HS-27A (cell line): ENCODE results near the gene RPH3AL.
"Not testable (repeated sequence)": the region's sequence is repeated elsewhere in the genome, so short reads cannot be mapped to it uniquely, and the experiment has no call there.

Experiments
- DNase-seq: peaks from one replicate; pipeline ENCODE4 v3.0.0-alpha.2; 2012; ENCODE audit warnings: low read depth, missing footprints

The RPH3AL gene

GRCh38 chr17:202501-202951, 150.1 kb downstream of the RPH3AL start:
- no peak for DNase-seq

DNA sequence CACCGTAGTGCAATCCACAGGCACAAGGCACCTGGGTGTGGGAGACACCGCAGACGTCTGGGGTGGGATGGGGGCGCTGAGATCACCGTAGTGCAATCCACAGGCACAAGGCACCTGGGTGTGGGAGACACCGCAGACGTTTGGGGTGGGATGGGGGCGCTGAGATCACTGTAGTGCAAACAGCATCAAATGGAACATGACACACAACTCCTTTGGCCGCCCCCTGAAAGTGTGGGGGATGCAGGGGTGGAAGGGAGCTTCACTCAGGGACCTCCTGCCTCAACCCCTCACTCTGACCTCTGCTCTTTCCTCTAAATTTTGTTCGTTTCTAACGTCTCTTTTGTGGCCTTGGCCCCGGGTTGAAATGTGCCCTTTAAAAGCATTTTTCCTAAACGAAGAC, 150.9 kb downstream of the RPH3AL start:
- not testable (repeated sequence) for DNase-seq

DNA sequence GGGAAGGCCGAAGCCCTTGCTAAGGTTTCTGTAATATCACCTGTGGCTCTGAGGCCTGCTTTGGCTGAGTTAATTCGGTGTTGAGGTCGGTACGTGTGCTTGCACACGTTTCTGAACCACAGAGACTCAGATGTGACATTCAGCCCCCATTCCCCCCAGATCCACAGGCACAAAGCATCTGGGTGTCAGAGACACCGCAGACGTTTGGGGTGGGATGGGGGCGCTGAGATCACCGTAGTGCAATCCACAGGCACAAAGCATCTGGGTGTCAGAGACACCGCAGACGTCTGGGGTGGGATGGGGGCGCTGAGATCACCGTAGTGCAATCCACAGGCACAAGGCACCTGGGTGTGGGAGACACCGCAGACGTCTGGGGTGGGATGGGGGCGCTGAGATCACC, 151.3 kb downstream of the RPH3AL start:
- not testable (repeated sequence) for DNase-seq

GRCh38 chr17:200586-200985, 152.0 kb downstream of the RPH3AL start:
- DNase-seq = no peak

GRCh38 chr17:199806-200545, 152.6 kb downstream of the RPH3AL start:
- no peak for DNase-seq

DNA sequence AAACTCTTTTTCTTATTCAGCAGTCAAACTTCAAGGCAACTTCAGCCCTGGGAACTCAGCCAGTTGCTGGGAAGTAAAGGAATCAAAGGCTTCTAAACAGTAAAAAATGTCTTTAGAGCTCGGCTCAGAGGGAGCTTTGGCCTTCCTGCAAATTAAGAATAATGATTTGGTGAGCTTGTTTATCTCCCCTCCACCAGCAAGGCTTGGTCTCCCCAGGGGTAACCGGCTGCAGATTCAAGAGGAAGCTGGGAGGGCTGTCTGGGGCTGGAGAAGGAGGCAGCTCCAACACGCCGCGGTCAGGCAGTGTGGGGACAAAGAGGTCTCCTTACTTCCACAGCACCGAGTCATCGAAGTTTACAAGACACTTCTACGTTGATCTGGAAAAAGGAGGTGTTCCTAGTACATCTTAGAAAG, 153.4 kb downstream of the RPH3AL start:
- DNase-seq = no peak

- not testable (repeated sequence) for DNase-seq
Measured at GRCh38 chr17:198225-198624, 154.4 kb downstream of the RPH3AL start.

DNA sequence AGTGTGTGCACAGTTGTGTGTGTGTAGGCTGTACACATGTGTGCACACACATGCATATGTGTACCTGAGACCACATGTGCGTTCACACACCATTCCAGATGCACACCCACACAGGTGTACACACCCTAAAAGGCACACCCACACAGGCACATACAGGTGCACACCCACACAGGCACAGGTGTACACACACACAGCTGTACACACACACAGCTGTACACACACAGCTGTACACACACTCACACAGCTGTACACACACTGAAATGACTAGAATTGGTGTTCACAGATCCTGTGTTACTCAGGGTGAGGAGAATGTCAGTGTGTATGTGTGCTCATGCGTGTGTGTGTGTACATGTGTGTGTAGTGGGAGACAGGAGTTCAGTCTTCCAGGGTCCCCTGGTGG, 155.3 kb downstream of the RPH3AL start:
- DNase-seq = no peak

GRCh38 chr17:194828-195602, 157.6 kb downstream of the RPH3AL start:
- no peak for DNase-seq

- DNase-seq = no peak
Measured at GRCh38 chr17:193841-194806, 158.5 kb downstream of the RPH3AL start.

GRCh38 chr17:193426-193810, 159.2 kb downstream of the RPH3AL start:
- no peak for DNase-seq

GRCh38 chr17:192666-193425, 159.8 kb downstream of the RPH3AL start:
- DNase-seq = no peak

DNA sequence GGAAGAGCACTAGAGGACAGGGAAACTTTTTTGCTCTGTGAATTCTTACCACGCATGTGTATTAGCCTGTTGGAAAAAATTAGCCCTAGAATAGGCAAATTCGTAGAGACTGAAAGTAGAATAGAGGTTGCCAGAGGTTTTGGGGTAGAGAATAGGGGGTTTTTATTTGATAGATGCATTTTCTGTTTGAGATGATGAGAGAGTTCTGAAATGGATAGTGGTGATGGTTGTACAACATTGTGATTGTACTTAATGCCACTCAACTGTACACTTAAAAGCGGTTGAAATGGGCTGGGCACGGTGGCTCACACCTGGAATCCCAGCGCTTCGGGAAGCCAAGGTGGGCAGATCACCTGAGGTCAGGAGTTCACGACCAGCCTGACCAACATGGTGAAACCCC, 163.2 kb downstream of the RPH3AL start:
- DNase-seq = no peak

DNA sequence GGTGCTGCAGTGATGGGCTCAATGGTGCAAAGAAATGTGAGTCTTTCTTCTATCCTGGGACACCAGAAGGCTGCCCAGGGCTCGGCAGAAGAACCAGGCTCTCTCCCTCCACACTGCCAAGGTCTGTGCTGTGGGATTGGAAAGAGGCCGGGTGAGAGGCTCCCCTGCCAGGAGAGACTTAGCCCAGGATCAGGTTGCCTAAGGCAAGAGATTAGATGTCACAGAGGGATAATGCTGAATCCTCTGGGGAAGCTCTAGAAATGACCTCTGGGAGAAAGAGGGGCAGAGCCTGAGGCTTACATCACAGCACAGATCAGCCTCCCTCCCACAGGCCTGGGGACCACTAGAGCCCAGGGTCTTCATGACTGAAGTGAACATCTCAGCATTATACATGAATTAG, 165.5 kb downstream of the RPH3AL start:
- no peak for DNase-seq

- no peak for DNase-seq
Measured at GRCh38 chr17:185445-186138, 167.0 kb downstream of the RPH3AL start.

GRCh38 chr17:183021-183420, 169.6 kb downstream of the RPH3AL start:
- no peak for DNase-seq

GRCh38 chr17:182050-182751, 170.4 kb downstream of the RPH3AL start:
- DNase-seq = no peak

- DNase-seq = no peak
Measured at GRCh38 chr17:181245-182049, 171.2 kb downstream of the RPH3AL start, which contains the start of gene DOC2B. Gene DOC2B (minus strand): TSS chr17:181650. CDS start chr17:181479, 171 bp downstream.
